HepG2 (cell line): ENCODE measurements around the gene NSMCE1. TPM values are rescaled to one million over a fixed set of nuclear protein-coding genes. Genes with fewer than 3 reads are reported as not detected.

Experiments used
- ASH2L ChIP-seq: fragments of 300-600, 200-600 bp; sonication (generic); IDR thresholded peaks from 2 replicates; pipeline ENCODE4 v1.7.0; 2017; ENCODE audit warnings: low read depth, mild to moderate bottlenecking, moderate library complexity, mixed read lengths, low read length; ENCODE audit not compliant: insufficient read length
- ETS1 ChIP-seq: sonication (generic); formaldehyde crosslinking; IDR thresholded peaks from 2 replicates; pipeline ENCODE4 v1.4.0; 2020; ENCODE audit warnings: missing genetic modification reagents
- EZH2 ChIP-seq: conservative IDR thresholded peaks from 2 replicates; pipeline ENCODE4 v1.6.1; 2012; ENCODE audit warnings: mild to moderate bottlenecking, low read depth, low read length, moderate library complexity
- FOXO4 ChIP-seq: sonication (generic); formaldehyde crosslinking; conservative IDR thresholded peaks from 2 replicates; pipeline ENCODE4 v1.8.1; 2023; ENCODE audit warnings: missing genetic modification reagents
- HDAC1 ChIP-seq: sonication (generic); formaldehyde crosslinking; IDR thresholded peaks from 2 replicates; pipeline ENCODE4 v1.5.1; 2020; ENCODE audit warnings: mild to moderate bottlenecking, missing genetic modification reagents
- HNF4A ChIP-seq: sonication (generic); formaldehyde crosslinking; IDR thresholded peaks from 2 replicates; pipeline ENCODE4 v1.4.0; 2020; ENCODE audit warnings: missing genetic modification reagents
- HNRNPH1 ChIP-seq: fragments of 200-400 bp; formaldehyde crosslinking; optimal IDR thresholded peaks from 2 replicates; pipeline ENCODE3; 2017; ENCODE audit warnings: mild to moderate bottlenecking, low read depth, low read length
- MED8 ChIP-seq: sonication (generic); formaldehyde crosslinking; IDR thresholded peaks from 2 replicates; pipeline ENCODE4 v1.8.1; 2023; ENCODE audit warnings: mild to moderate bottlenecking, missing genetic modification reagents; ENCODE audit not compliant: insufficient replicate concordance
- MLX ChIP-seq: IDR thresholded peaks from 2 replicates; pipeline ENCODE4 v1.6.1; 2016
- NFKB2 ChIP-seq: sonication (generic); formaldehyde crosslinking; IDR thresholded peaks from 2 replicates; pipeline ENCODE4 v1.4.0; 2020; ENCODE audit warnings: missing genetic modification reagents, borderline replicate concordance
- PAWR ChIP-seq: sonication (generic); formaldehyde crosslinking; IDR thresholded peaks from 2 replicates; pipeline ENCODE4 v1.4.0; 2020; ENCODE audit warnings: missing genetic modification reagents, mild to moderate bottlenecking, borderline replicate concordance
- RELA ChIP-seq: sonication (generic); formaldehyde crosslinking; IDR thresholded peaks from 2 replicates; pipeline ENCODE4 v1.4.0; 2020; ENCODE audit warnings: missing genetic modification reagents
- RFXANK ChIP-seq: IDR thresholded peaks from 2 replicates; pipeline ENCODE4 v1.6.1; 2016
- SNAPC2 ChIP-seq: sonication (generic); formaldehyde crosslinking; IDR thresholded peaks from 2 replicates; pipeline ENCODE4 v1.8.1; 2022; ENCODE audit warnings: mild to moderate bottlenecking, missing genetic modification reagents
- SNAPC4 ChIP-seq: sonication (generic); formaldehyde crosslinking; IDR thresholded peaks from 2 replicates; pipeline ENCODE4 v1.4.0; 2020; ENCODE audit warnings: mild to moderate bottlenecking, missing genetic modification reagents
- SP2 ChIP-seq: sonication (generic); formaldehyde crosslinking; IDR thresholded peaks from 2 replicates; pipeline ENCODE4 v1.5.1; 2020; ENCODE audit warnings: mild to moderate bottlenecking, missing genetic modification reagents
- TEAD3 ChIP-seq: optimal IDR thresholded peaks from 2 replicates; pipeline ENCODE3; 2016; ENCODE audit warnings: borderline replicate concordance
- ZBTB20 ChIP-seq: sonication (generic); formaldehyde crosslinking; IDR thresholded peaks from 2 replicates; pipeline ENCODE4 v1.8.1; 2023; ENCODE audit warnings: missing genetic modification reagents, low read depth, mild to moderate bottlenecking, borderline replicate concordance
- ZFY ChIP-seq: sonication (generic); formaldehyde crosslinking; IDR thresholded peaks from 2 replicates; pipeline ENCODE4 v1.4.0; 2020; ENCODE audit warnings: missing genetic modification reagents
- ZNF263 ChIP-seq: sonication (generic); formaldehyde crosslinking; IDR thresholded peaks from 2 replicates; pipeline ENCODE4 v1.4.0; 2020; ENCODE audit warnings: missing genetic modification reagents
- ZNF414 ChIP-seq: sonication (generic); formaldehyde crosslinking; IDR thresholded peaks from 2 replicates; pipeline ENCODE4 v1.5.0; 2020; ENCODE audit warnings: missing genetic modification reagents
- polyA plus RNA-seq, 8 experiments: library from polyadenylated mRNA; depleted of rRNA in 3 of 8; stranded (reverse) in 7 of 8; unstranded in 1 of 8; fragments of >200 nt; fragmentation: Illumina TruSeq in 4 of 8; extraction: Trizol in 4 of 8; gene quantifications; 2 replicates each; pipeline versions ENCODE4 v1.2.1 to v1.2.3, GENCODE V29; 2011 to 2016; ENCODE audit warnings: low read depth in 4 of 8, missing spikeins in 1 of 8, mixed read lengths in 1 of 8; ENCODE audit not compliant: insufficient read depth in 1 of 8
- total RNA-seq, 5 experiments: library from RNA; depleted of rRNA; stranded (reverse); fragments of >200 nt; fragmentation: Illumina TruSeq; extraction: Trizol; gene quantifications; 2 replicates each; pipeline ENCODE4 v1.2.3, GENCODE V29; 2016; ENCODE audit warnings: low read depth in 1 of 5

Gene NSMCE1
- total and polyA plus RNA-seq, 2 of the 13 experiments (the other 11 are each of a cell fraction or from before 2014, with no cell fraction given), result 42.7 to 52.9 TPM

- no peak for TF ChIP-seq SNAPC4 (CRISPR knock-in tag)
- no peak for TF ChIP-seq SNAPC2 (CRISPR knock-in tag)
- TF ChIP-seq ZNF263 (CRISPR knock-in tag), result no peak
- peak; percentile 70 for TF ChIP-seq HDAC1 (CRISPR knock-in tag)
- peak; percentile 32 for TF ChIP-seq TEAD3
- TF ChIP-seq PAWR (CRISPR knock-in tag), result no peak
- no peak for TF ChIP-seq RFXANK (CRISPR knock-in tag)
- no peak for TF ChIP-seq MED8
- no peak for TF ChIP-seq ZBTB20 (CRISPR knock-in tag)
- no peak for TF ChIP-seq RELA
- peak; percentile 8; the same call in 1 of the 2 replicates for TF ChIP-seq ZNF414 (CRISPR knock-in tag)
- TF ChIP-seq ZFY, result peak; percentile 73
- no peak for TF ChIP-seq EZH2
- TF ChIP-seq SP2 (CRISPR knock-in tag), result no peak
- TF ChIP-seq MLX (CRISPR knock-in tag), result peak; percentile 38; the same call in 1 of the 2 replicates
- TF ChIP-seq HNF4A (CRISPR knock-in tag), result peak; percentile 95
- TF ChIP-seq FOXO4 (CRISPR knock-in tag), result no peak
- no peak for TF ChIP-seq ETS1 (CRISPR knock-in tag)
- TF ChIP-seq HNRNPH1, result no peak
- 0 out of 2 replicates have a peak, but pooled peaks have one; percentile 16 for TF ChIP-seq NFKB2 (CRISPR knock-in tag)
- TF ChIP-seq ASH2L, result no peak
Observed at GRCh38 chr16:27214084-27214961, 54.2 kb downstream of the NSMCE1 start (continued).
